ENCODE measurements around the gene MBOAT2.

Gene MBOAT2

GRCh38 chr2:8821276-8822217, 181.9 kb downstream of the MBOAT2 start:
- DNase-seq (ENCODE audit: extremely low spot score) = no peak
- CTCF ChIA-PET = interaction anchor here (0.8 to 2.2 kb wide), 2 partner anchors 15 to 52 kb away, joined by 3 to 7 read pairs; no protein-coding TSS in a partner anchor
- no peak for TF ChIP-seq CTCF (IDR thresholded peaks at IDR 0.05; ENCODE audit: control extremely low read depth, extremely low read depth, low read depth, missing control alignments)
- POLR2A ChIA-PET = no interaction called here

GRCh38 chr2:8819948-8820347, 183.5 kb downstream of the MBOAT2 start:
- POLR2A ChIA-PET = no interaction called here
- DNase-seq (ENCODE audit: extremely low spot score) = no peak
- CTCF ChIA-PET = no interaction called here
- TF ChIP-seq CTCF (IDR thresholded peaks at IDR 0.05; ENCODE audit: control extremely low read depth, extremely low read depth, low read depth, missing control alignments) = no peak

- CTCF ChIA-PET = interaction anchor here (1.0 to 3.8 kb wide), 3 partner anchors 8 to 11 kb away, joined by 3 to 15 read pairs (median 4); no protein-coding TSS in a partner anchor
- DNase-seq (ENCODE audit: extremely low spot score) = no peak
- POLR2A ChIA-PET = no interaction called here
- TF ChIP-seq CTCF (IDR thresholded peaks at IDR 0.05; ENCODE audit: control extremely low read depth, extremely low read depth, low read depth, missing control alignments) = no peak
Observed at GRCh38 chr2:8819194-8819593, 184.3 kb downstream of the MBOAT2 start.

- ChIA-PET CTCF (interaction anchor here (1.7 to 3.8 kb wide), 3 partner anchors 10 to 13 kb away, joined by 6 to 15 read pairs (median 9); no protein-coding TSS in a partner anchor), POLR2A (no interaction called here)
- DNase-seq (ENCODE audit: extremely low spot score) = no peak
- no peak for TF ChIP-seq CTCF (IDR thresholded peaks at IDR 0.05; ENCODE audit: control extremely low read depth, extremely low read depth, low read depth, missing control alignments)
Observed at GRCh38 chr2:8817221-8817620, 186.3 kb downstream of the MBOAT2 start.

GRCh38 chr2:8806885-8807704, 196.4 kb downstream of the MBOAT2 start:
- ChIA-PET CTCF (interaction anchor here (2.0 to 2.2 kb wide), 2 partner anchors 10 to 14 kb away, joined by 7 to 9 read pairs; no protein-coding TSS in a partner anchor), POLR2A (no interaction called here)
- no peak for TF ChIP-seq CTCF (IDR thresholded peaks at IDR 0.05; ENCODE audit: control extremely low read depth, extremely low read depth, low read depth, missing control alignments)
- no peak for DNase-seq (ENCODE audit: extremely low spot score)

Data from GM10248 (cell line).